Ishikawa (cell line): ENCODE measurements around the gene TET2.

Source experiments
- MAX ChIP-seq: IDR thresholded peaks from 2 replicates; pipeline ENCODE4 v1.6.1; 2012
- RAD21 ChIP-seq: IDR thresholded peaks from 2 replicates; pipeline ENCODE4 v1.6.1; 2012; ENCODE audit warnings: low read depth
- REST ChIP-seq: IDR thresholded peaks from 2 replicates; pipeline ENCODE4 v1.6.1; 2012; ENCODE audit warnings: low read depth, mild to moderate bottlenecking
- TAF1 ChIP-seq: IDR thresholded peaks from 2 replicates; pipeline ENCODE4 v1.6.1; 2012; ENCODE audit warnings: low read depth, mild to moderate bottlenecking
- TCF12 ChIP-seq: IDR thresholded peaks from 2 replicates; pipeline ENCODE4 v1.6.1; 2012; ENCODE audit warnings: low read depth
- TEAD4 ChIP-seq: IDR thresholded peaks from 2 replicates; pipeline ENCODE4 v1.6.1; 2012
- USF1 ChIP-seq: IDR thresholded peaks from 2 replicates; pipeline ENCODE4 v1.6.1; 2012
- ZBTB7A ChIP-seq: IDR thresholded peaks from 2 replicates; pipeline ENCODE4 v1.6.1; 2012; ENCODE audit warnings: low read depth

- no peak for TF ChIP-seq MAX
- no peak for TF ChIP-seq RAD21
- no peak for TF ChIP-seq TAF1
- no peak for TF ChIP-seq USF1
- TF ChIP-seq TEAD4 = no peak
- TF ChIP-seq REST = no peak
- no peak for TF ChIP-seq ZBTB7A
- no peak for TF ChIP-seq TCF12
These were observed 46.9 kb downstream of the TET2 start for GRCh38 chr4:105193536-105193935.
